ENCODE results near the gene SNED1.
A peak's percentile ranks its signal among the peaks of the same experiment; 100 is the strongest.

Gene SNED1

DNA sequence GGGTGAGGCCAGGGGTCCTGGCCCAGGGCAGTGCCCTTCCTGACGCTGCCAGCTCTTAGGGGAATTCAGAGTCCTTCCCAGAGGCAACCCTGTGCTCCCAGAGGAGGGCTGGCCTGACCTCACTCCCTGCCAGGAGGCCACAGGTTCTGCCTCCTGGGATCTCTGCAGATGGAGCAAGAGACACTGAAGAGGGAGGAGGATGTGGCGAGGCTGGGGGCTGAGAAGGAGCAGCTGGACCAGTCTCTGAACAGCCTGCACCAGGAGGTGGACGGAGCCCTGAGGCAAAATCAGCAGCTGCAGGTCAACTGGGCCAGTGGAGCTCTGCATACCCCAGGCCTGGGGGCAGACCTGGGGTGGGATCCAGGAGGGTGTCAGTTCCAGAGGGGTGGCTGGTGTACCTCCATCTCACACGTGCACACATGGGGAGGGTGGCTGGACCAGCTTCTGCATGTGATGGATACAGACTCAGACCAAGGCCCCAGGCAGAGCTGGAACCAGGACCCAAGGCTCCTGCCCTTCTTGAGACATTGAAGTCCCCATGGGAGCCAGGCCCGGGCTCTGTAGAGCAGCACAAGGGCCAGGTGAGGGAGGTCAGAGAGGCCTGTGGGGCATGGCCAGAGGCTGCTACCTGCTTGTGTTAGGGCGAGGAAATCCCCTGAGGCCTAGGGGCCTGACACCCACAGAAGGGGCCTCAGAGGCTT lies 9.7 kb upstream of the SNED1 start:
- CTCF ChIA-PET = interaction anchor here (1.0 to 1.3 kb wide), 3 partner anchors 13 to 475 kb away, joined by 3 to 4 read pairs (median 4); no protein-coding TSS in a partner anchor
- POLR2A ChIA-PET = no interaction called here
- TF ChIP-seq, protein P1, sequence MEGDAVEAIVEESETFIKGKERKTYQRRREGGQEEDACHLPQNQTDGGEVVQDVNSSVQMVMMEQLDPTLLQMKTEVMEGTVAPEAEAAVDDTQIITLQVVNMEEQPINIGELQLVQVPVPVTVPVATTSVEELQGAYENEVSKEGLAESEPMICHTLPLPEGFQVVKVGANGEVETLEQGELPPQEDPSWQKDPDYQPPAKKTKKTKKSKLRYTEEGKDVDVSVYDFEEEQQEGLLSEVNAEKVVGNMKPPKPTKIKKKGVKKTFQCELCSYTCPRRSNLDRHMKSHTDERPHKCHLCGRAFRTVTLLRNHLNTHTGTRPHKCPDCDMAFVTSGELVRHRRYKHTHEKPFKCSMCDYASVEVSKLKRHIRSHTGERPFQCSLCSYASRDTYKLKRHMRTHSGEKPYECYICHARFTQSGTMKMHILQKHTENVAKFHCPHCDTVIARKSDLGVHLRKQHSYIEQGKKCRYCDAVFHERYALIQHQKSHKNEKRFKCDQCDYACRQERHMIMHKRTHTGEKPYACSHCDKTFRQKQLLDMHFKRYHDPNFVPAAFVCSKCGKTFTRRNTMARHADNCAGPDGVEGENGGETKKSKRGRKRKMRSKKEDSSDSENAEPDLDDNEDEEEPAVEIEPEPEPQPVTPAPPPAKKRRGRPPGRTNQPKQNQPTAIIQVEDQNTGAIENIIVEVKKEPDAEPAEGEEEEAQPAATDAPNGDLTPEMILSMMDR (IDR thresholded peaks at IDR 0.05; ENCODE audit: control extremely low read depth, extremely low read depth, low read depth, missing control alignments) = no peak
- DNase-seq (ENCODE audit: extremely low spot score) = no peak

DNA sequence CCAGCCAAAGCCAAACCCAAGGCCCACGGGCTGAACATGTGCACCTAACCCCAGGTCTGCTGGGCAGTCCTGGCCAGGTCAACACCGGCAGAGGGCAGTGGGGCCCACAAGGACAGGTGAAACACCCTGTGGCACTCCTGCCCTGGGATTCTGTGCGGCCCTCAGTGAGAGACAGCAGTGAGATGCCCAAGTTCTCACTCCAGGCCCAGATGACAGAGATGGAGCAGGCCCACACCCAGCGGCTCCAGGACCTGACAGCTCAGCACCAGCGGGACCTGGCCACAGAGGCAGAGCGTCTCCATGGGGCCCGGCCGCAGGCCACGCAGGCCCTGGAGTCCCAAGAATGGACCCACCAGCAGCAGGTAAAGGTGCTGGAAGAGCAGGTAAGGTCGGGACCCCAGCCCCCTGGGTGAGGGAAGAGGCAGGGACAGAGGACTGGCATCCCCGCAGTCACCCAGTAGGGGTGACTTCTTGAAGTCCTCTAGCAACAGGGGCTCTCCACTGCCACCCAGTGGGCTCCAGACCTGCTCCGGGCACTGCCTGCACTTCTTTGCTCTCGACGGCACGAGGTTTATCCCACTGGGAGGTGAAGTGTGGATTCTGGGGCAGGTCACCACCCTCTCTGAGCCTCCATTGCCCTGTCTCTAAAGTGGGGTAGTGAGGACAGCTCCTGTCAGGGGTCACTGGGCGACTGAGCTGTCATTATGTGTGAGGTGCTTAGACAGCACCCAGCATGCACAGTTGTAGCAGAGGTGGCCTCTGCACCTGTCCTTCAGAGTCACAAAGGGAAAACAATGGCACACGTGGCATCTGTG lies 8.8 kb upstream of the SNED1 start:
- POLR2A ChIA-PET = no interaction called here
- DNase-seq (ENCODE audit: extremely low spot score) = no peak
- TF ChIP-seq, protein P1 (IDR thresholded peaks at IDR 0.05; ENCODE audit: control extremely low read depth, extremely low read depth, low read depth, missing control alignments) = peak; percentile 19
- CTCF ChIA-PET = interaction anchor here (1.3 kb wide), 1 partner anchor 75 kb away, joined by 3 read pairs; no protein-coding TSS in a partner anchor

DNA sequence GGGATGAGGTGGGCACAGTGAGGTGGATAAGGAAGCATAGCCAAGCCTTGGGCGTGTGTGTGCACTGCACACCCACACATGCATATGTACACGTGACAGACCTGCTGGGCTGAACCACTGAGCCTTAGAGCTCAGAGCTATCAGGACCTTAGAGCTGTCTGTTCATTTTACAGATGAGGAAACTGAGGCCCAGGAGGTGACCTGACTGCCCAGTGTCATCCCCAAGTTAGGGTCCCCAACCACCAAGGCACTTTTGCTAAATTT lies 8.2 kb upstream of the SNED1 start:
- TF ChIP-seq, protein P1 (IDR thresholded peaks at IDR 0.05; ENCODE audit: control extremely low read depth, extremely low read depth, low read depth, missing control alignments) = no peak
- CTCF ChIA-PET = no interaction called here
- no peak for DNase-seq (ENCODE audit: extremely low spot score)
- POLR2A ChIA-PET = no interaction called here

DNA sequence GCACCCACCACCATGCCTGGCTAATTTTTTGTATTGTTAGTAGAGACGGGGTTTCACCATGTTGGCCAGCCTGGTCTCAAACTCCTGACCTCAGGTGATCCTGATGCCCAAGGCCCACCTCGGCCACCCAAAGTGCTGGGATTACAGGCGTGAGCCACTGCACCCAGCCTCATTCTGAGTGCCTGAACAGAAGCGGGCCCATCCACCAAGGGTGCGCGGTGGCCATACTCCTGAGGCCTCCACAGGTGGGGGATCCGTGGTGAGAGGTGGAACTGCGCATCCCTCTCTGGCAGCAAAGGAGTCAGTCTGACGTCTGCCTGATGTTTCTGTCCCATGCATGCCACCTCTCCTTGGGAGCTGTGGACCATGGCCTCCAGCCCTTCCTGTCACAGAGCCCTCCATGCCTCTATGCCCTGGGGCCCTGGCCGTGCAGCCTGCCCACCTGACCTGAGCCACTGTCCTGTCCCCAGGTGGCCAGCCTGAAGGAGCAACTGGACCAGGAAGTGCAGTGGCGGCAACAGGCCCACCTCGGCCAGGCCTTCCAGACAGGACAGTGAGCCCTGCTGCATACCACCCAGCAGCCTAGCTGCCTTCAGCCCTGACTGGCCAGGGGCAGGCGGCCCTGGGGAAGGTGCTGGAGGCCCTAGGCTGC lies 7.6 kb upstream of the SNED1 start:
- POLR2A ChIA-PET = no interaction called here
- TF ChIP-seq, protein P1 (IDR thresholded peaks at IDR 0.05; ENCODE audit: control extremely low read depth, extremely low read depth, low read depth, missing control alignments) = no peak
- no peak for DNase-seq (ENCODE audit: extremely low spot score)
- CTCF ChIA-PET = no interaction called here

DNA sequence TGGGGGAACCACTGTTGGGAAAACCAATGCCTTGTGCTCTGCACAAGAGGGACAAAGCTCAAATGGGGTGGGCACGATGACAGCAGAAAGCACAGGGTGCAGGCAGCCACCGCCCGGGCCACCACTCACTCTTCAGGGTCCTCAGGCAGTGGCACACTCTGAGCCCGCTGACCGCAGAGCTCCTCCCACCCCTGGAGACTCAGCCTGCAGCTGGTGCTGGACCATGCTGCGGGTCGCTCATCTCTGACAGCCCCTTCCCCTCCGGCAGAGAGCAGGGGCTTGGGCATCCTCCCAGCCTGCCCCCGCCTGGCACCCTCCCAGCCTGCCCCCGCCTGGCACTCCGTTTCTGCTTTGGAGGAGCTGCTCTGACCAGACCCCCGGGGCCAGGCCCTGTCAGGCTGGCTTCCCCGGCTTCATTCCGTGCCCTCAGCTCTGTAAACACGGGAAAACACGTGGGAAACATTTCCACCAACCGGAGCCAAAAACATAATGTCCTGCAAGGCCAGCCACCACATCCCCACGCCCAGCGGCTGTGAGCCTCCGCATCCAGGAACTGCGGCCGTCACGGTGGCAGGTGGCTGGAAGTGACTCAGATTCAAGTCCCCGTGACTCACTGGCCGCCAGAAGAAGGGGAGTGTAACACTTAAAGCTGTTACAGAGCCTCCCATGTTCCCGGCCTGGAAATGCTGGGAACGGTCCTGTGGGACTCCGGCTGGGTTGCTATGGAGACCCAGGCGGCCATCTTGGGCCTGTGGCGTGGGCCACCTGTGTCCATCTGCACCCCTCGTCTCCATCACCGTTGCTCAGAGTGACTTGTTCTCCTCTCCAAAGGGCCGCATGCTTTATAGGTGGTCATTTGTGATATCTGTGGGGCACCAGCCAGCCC lies 6.8 kb upstream of the SNED1 start:
- DNase-seq (ENCODE audit: extremely low spot score) = no peak
- TF ChIP-seq, protein P1 (IDR thresholded peaks at IDR 0.05; ENCODE audit: control extremely low read depth, extremely low read depth, low read depth, missing control alignments) = no peak
- ChIA-PET POLR2A (no interaction called here), CTCF (no interaction called here)
